A549 (cell line): Measurements from ENCODE around the gene IGF1R. TPM values are rescaled to one million over a fixed set of nuclear protein-coding genes. Genes with fewer than 3 reads are reported as not detected.

ENCODE experiments used
- ATAC-seq, 2 experiments: fragments of 200-7000 bp in 1 of 2; fragments of >200 bp in 1 of 2; cut with Nextera tagmentation in 1 of 2; cut with Tn5 transposase in 1 of 2; 3 replicates each; pipeline versions ENCODE4 v1.8.0 to v1.9.1; 2018 to 2020; ENCODE audit warnings: mild to moderate bottlenecking in 1 of 2, moderate library complexity in 1 of 2
- CTCF ChIA-PET: fragments of 300-600 bp; sonication (Branson Sonifier 250); formaldehyde crosslinking; extraction: SDS; loops from one replicate; lab custom pipeline; 2021; ENCODE audit warnings: antibody characterized with exemption, inconsistent platforms; lab: Yijun Ruan, JAX
- POLR2A ChIA-PET: fragments of 350-600 bp; formaldehyde crosslinking; extraction: SDS; loops from one replicate; lab custom pipeline; 2021; ENCODE audit warnings: antibody characterized with exemption, inconsistent platforms; lab: Yijun Ruan, JAX
- DNase-seq, 2 experiments: peaks; one replicate each; pipeline versions ENCODE4 v3.0.0 to v3.0.0-alpha.2; 2011 to 2016; ENCODE audit warnings: low read depth in 1 of 2, low spot score in 1 of 2
- FAIRE-seq: peaks from 2 replicates; lab custom pipeline; 2011; peaks lifted over from hg19 to GRCh38; lab: Jason Lieb, UNC
- H3K27ac ChIP-seq, 2 experiments: fragments of >200 bp; sonication (Bioruptor Twin); formaldehyde crosslinking; 3 replicates each; pipeline ENCODE4 v1.5.1; 2016 to 2017
- H3K4me1 ChIP-seq: fragments of >200 bp; sonication (Bioruptor Twin); formaldehyde crosslinking; 3 replicates; pipeline ENCODE4 v1.6.1; 2016
- H3K4me2 ChIP-seq: fragments of >200 bp; sonication (Bioruptor Twin); formaldehyde crosslinking; 3 replicates; pipeline ENCODE4 v1.6.1; 2016
- H3K4me3 ChIP-seq: fragments of >200 bp; sonication (Bioruptor Twin); formaldehyde crosslinking; 3 replicates; pipeline ENCODE4 v1.5.1; 2016
- H3K9me3 ChIP-seq: fragments of >200 bp; sonication (Bioruptor Twin); formaldehyde crosslinking; 3 replicates; pipeline ENCODE4 v1.6.1; 2016
- BHLHE40 ChIP-seq: IDR thresholded peaks from 2 replicates; pipeline ENCODE4 v1.6.1; 2012; ENCODE audit warnings: low read depth, low read length, inconsistent platforms
- CBX2 ChIP-seq: fragments of 200-600 bp; sonication (generic); IDR thresholded peaks from 2 replicates; pipeline ENCODE4 v1.6.1; 2016; ENCODE audit warnings: low read depth, mild to moderate bottlenecking, borderline replicate concordance
- CBX8 ChIP-seq: fragments of 200-600 bp; sonication (generic); IDR thresholded peaks from 2 replicates; pipeline ENCODE4 v1.6.1; 2016
- CEBPB ChIP-seq, 2 experiments: fragments of >200 bp in 1 of 2; sonication (Bioruptor Twin) in 1 of 2; formaldehyde crosslinking in 1 of 2; IDR thresholded peaks; 2 replicates each; pipeline ENCODE4 v1.6.1; 2012 to 2016
- CHD2 ChIP-seq: fragments of 150-350 bp; IDR thresholded peaks from 2 replicates; pipeline ENCODE4 v1.6.1; 2014; ENCODE audit warnings: low read length; ENCODE audit not compliant: partially characterized antibody
- EHMT2 ChIP-seq: fragments of 200-600 bp; sonication (generic); IDR thresholded peaks from 2 replicates; pipeline ENCODE4 v1.6.1; 2016; ENCODE audit warnings: antibody characterized with exemption, low read depth, mild to moderate bottlenecking, moderate library complexity
- GATA3 ChIP-seq: IDR thresholded peaks from 2 replicates; pipeline ENCODE4 v1.6.1; 2012; ENCODE audit warnings: borderline replicate concordance
- HDAC2 ChIP-seq: fragments of 200-600 bp; sonication (generic); IDR thresholded peaks from 2 replicates; pipeline ENCODE4 v1.6.1; 2016
- HOXB13 ChIP-seq: fragments of 250-450 bp; sonication (Bioruptor Pico); IDR thresholded peaks from 2 replicates; pipeline ENCODE4 v1.5.0; 2020; ENCODE audit warnings: low read depth, mild to moderate bottlenecking, moderate library complexity
- JUN ChIP-seq, 2 experiments: fragments of >200 bp; sonication (Bioruptor Twin); formaldehyde crosslinking; IDR thresholded peaks; 2 replicates in 1 of 2; 3 replicates in 1 of 2; pipeline ENCODE4 v1.6.1; 2016 to 2017
- MAFK ChIP-seq: fragments of 450-650 bp; IDR thresholded peaks from 2 replicates; pipeline ENCODE4 v1.6.1; 2014; ENCODE audit not compliant: partially characterized antibody
- MAZ ChIP-seq: fragments of 150-350 bp; IDR thresholded peaks from 2 replicates; pipeline ENCODE4 v1.6.1; 2014; ENCODE audit warnings: antibody characterized with exemption, low read depth, low read length, borderline replicate concordance
- MYC ChIP-seq: IDR thresholded peaks from 2 replicates; pipeline ENCODE4 v1.6.1; 2012; ENCODE audit warnings: mild to moderate bottlenecking, inconsistent platforms, low read length, improper control_type of control experiment, borderline replicate concordance
- NPAS2 ChIP-seq: fragments of 250-450 bp; sonication (Bioruptor Pico); IDR thresholded peaks from 2 replicates; pipeline ENCODE4 v1.8.0; 2022; ENCODE audit warnings: mild to moderate bottlenecking, moderate library complexity, borderline replicate concordance
- NR3C1 ChIP-seq: fragments of >200 bp; sonication (Bioruptor Twin); formaldehyde crosslinking; IDR thresholded peaks from 3 replicates; pipeline ENCODE4 v1.6.1; 2017
- PHF8 ChIP-seq: fragments of 200-600 bp; sonication (generic); IDR thresholded peaks from 2 replicates; pipeline ENCODE4 v1.6.1; 2016; ENCODE audit warnings: low read depth, mild to moderate bottlenecking, antibody characterized with exemption, moderate library complexity, borderline replicate concordance
- POLR2AphosphoS2 ChIP-seq: conservative IDR thresholded peaks from 2 replicates; pipeline ENCODE4 v1.6.1; 2012; ENCODE audit warnings: low read length, improper control_type of control experiment, inconsistent platforms
- RAD21 ChIP-seq, 2 experiments: fragments of >200 bp in 1 of 2; sonication (Bioruptor Twin) in 1 of 2; formaldehyde crosslinking in 1 of 2; IDR thresholded peaks in 1 of 2; conservative IDR thresholded peaks in 1 of 2; 2 replicates in 1 of 2; 3 replicates in 1 of 2; pipeline ENCODE4 v1.6.1; 2012 to 2018; ENCODE audit warnings: inconsistent platforms in 1 of 2
- SMC3 ChIP-seq: fragments of >200 bp; sonication (Bioruptor Twin); formaldehyde crosslinking; IDR thresholded peaks from 3 replicates; pipeline ENCODE4 v1.6.1; 2018; ENCODE audit warnings: inconsistent platforms
- TFCP2L1 ChIP-seq: fragments of 250-450 bp; sonication (Bioruptor Pico); IDR thresholded peaks from 2 replicates; pipeline ENCODE4 v1.5.0; 2021; ENCODE audit warnings: mild to moderate bottlenecking
- TP53 ChIP-seq: fragments of 250-450 bp; sonication (Bioruptor Pico); IDR thresholded peaks from 2 replicates; pipeline ENCODE4 v1.5.0; 2021; ENCODE audit warnings: mild to moderate bottlenecking, moderate library complexity
- ZNF302 ChIP-seq: fragments of 250-450 bp; sonication (Bioruptor Pico); IDR thresholded peaks from 2 replicates; pipeline ENCODE4 v1.9.0; 2021; ENCODE audit warnings: inconsistent platforms, mild to moderate bottlenecking, moderate library complexity
- ZSCAN20 ChIP-seq: fragments of 250-450 bp; sonication (Bioruptor Pico); IDR thresholded peaks from 2 replicates; pipeline ENCODE4 v1.8.0; 2022; ENCODE audit warnings: mild to moderate bottlenecking, moderate library complexity
- WGBS: methylation state at CpG from one replicate; pipeline ENCODE4 v1.1.6; 2017; ENCODE audit errors: missing lambda C conversion rate; 5-methylcytosine and 5-hydroxymethylcytosine counted together
- polyA plus RNA-seq, 4 experiments: library from polyadenylated mRNA; depleted of rRNA in 3 of 4; stranded (reverse); fragments of >200 nt; fragmentation: RNase III in 1 of 4; extraction: RNeasy Plus Mini Kit Qiagen cat#74134 plus additional on column Dnase treatment in 1 of 4; gene quantifications; 2 replicates in 3 of 4; 3 replicates in 1 of 4; pipeline ENCODE4 v1.2.3, GENCODE V29; 2011 to 2017
- TF ChIP-seq, protein P1 (sequence below): IDR thresholded peaks from 2 replicates; pipeline ENCODE4 v1.6.1; 2012
- TF ChIP-seq, protein P2 (sequence below): fragments of >200 bp; sonication (Bioruptor Twin); formaldehyde crosslinking; IDR thresholded peaks from 3 replicates; pipeline ENCODE4 v1.5.1; 2016
- TF ChIP-seq, protein P3 (sequence below): fragments of >200 bp; sonication (Bioruptor Twin); formaldehyde crosslinking; IDR thresholded peaks from 2 replicates; pipeline ENCODE4 v1.6.1; 2016
- TF ChIP-seq, protein P4 (sequence below): IDR thresholded peaks from 2 replicates; pipeline ENCODE4 v1.6.1; 2012; ENCODE audit warnings: low read depth, borderline replicate concordance

IGF1R gene
- polyA plus RNA-seq, 2 of the 4 experiments (the other 2 are of a cell fraction): 42.6 to 69.5 TPM

DNA sequence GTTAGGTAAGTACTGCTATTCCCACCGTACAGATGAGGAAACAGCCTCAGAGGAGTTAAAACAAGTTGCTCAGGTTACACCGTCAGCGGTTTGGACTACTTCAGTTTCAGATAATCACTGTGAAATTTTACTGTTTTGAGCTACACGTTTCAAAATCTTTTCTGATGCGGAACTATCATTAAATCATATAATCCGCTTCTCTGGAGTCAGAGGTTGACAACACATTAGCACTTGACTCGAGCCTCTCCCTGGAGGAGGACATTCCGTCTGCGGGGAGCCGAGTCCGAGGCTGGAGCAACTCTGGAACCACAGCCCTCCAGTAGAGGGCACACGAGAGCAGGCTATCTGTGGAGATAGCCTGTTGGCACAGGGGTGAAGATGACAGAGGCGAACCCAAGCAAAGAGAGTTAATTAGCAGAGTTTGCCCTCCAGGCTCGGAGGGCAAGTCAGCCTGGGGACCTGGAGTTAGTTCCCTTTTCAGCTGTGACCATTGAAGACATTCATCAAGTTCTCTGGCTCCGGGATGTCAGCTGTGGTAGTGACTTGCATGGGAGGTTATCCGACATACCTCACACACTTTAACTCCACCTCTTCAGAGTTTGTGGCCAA lies 131.2 kb downstream of the IGF1R start:
- peak; percentile 85 to 87 for DNase-seq
- Histone ChIP-seq H3K4me3 (no peak overlapping the region), H3K4me2 (peak overlapping the region; percentile 65), H3K27ac (peak overlapping the region; percentile 67 to 73), H3K4me1 (peaks cover 79% of the 10 kb centered on the region), H3K9me3 (no peaks in the 10 kb centered on the region)
- peak; percentile 95 for ATAC-seq
- CTCF ChIA-PET: interaction anchor here (0.6 to 8.5 kb wide), 67 partner anchors 12 to 434 kb away, joined by 3 to 172 read pairs (median 5); no protein-coding TSS in a partner anchor
- POLR2A ChIA-PET: no interaction called here
- 16% methylated on average over 16 of the region's 16 CpGs for WGBS
- FAIRE-seq: peak; percentile 68
- peak; percentile 95 to 97 for TF ChIP-seq RAD21 (conservative IDR thresholded peaks at IDR 0.05 in 1 of 2, IDR thresholded peaks at IDR 0.05 in 1 of 2)
- TF ChIP-seq NPAS2 (CRISPR knock-in tag): no peak
- peak in 1 of 2 experiments; percentile 48; a peak in 1 of 4 replicates for TF ChIP-seq CEBPB (IDR thresholded peaks at IDR 0.05)
- no peak for TF ChIP-seq CBX8
- TF ChIP-seq GATA3: 0 out of 2 replicates have a peak, but pooled peaks have one; percentile 5
- peak; percentile 97 for TF ChIP-seq SMC3
- peak in 1 of 2 experiments; percentile 29; a peak in 1 of 5 replicates for TF ChIP-seq JUN (IDR thresholded peaks at IDR 0.05)
- TF ChIP-seq CBX2: no peak
- no peak for TF ChIP-seq ZSCAN20 (CRISPR knock-in tag)
- TF ChIP-seq, protein P1, sequence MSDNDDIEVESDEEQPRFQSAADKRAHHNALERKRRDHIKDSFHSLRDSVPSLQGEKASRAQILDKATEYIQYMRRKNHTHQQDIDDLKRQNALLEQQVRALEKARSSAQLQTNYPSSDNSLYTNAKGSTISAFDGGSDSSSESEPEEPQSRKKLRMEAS: peak; percentile 59
- TF ChIP-seq, protein P2, sequence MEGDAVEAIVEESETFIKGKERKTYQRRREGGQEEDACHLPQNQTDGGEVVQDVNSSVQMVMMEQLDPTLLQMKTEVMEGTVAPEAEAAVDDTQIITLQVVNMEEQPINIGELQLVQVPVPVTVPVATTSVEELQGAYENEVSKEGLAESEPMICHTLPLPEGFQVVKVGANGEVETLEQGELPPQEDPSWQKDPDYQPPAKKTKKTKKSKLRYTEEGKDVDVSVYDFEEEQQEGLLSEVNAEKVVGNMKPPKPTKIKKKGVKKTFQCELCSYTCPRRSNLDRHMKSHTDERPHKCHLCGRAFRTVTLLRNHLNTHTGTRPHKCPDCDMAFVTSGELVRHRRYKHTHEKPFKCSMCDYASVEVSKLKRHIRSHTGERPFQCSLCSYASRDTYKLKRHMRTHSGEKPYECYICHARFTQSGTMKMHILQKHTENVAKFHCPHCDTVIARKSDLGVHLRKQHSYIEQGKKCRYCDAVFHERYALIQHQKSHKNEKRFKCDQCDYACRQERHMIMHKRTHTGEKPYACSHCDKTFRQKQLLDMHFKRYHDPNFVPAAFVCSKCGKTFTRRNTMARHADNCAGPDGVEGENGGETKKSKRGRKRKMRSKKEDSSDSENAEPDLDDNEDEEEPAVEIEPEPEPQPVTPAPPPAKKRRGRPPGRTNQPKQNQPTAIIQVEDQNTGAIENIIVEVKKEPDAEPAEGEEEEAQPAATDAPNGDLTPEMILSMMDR: peak; percentile 97
- TF ChIP-seq MAFK: peak; percentile 32

DNA sequence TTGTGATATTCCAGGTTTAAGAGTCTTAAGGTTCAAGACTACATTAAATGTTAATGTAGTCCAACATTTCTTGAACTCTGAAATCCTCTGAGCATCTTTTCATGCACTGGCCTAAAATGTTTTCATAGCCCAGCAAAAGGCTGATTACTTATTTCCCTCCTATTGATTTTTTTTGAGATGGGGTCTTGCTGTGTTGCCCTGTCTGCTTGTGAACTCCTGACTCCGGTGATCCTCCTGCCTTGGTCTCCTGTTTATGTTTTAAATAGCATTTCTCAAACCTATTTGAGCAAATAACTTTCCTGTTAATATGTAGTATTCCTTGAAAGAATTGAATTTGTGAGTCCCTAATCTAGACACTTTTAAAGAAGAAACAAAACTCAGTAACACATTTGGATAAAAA lies 133.5 kb downstream of the IGF1R start:
- Histone ChIP-seq H3K27ac (peak overlapping the region in 1 of 2 experiments; percentile 39; a peak in 1 of 6 replicates), H3K4me3 (no peak overlapping the region), H3K4me1 (peaks cover 85% of the 10 kb centered on the region), H3K4me2 (no peak overlapping the region), H3K9me3 (no peaks in the 10 kb centered on the region)
- FAIRE-seq: no peak
- 86% methylated on average over 1 of the region's 1 CpG for WGBS
- CTCF ChIA-PET: interaction anchor here (0.9 to 8.5 kb wide), 6 partner anchors 9 to 263 kb away, joined by 3 to 172 read pairs (median 15); no protein-coding TSS in a partner anchor
- DNase-seq: no peak
- no peak for ATAC-seq
- TF ChIP-seq MAZ (no peak), ZNF302 (no peak)
- POLR2A ChIA-PET: interaction anchor here (0.9 kb wide), 1 partner anchor 10 kb away, joined by 4 read pairs; no protein-coding TSS in a partner anchor

DNA sequence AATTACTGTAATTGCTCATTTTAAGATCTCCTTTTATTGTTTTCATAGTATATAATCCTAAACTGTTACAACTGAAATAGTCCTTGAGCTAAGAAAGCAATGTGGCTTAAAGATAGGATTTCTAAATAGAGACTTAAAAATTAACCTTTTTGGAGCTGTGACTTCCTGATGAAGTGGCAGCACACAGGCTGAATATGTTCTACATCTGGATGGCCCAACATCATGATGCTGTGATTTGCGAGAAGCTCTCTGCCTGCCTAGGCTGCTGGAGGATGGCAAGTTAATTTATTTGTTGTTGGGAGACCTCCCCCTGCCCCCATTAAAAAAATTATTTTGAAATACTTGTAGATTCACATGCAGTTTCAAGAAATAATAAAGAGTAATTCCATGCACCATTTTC lies 134.5 kb downstream of the IGF1R start:
- DNase-seq (no peak), FAIRE-seq (peak; percentile 36), ATAC-seq (no peak)
- POLR2A ChIA-PET: interaction anchor here (0.9 kb wide), 1 partner anchor 11 kb away, joined by 4 read pairs; no protein-coding TSS in a partner anchor
- peak overlapping the region; percentile 12 to 69; a peak in 5 of 6 replicates for H3K27ac ChIP-seq
- H3K9me3 ChIP-seq: no peaks in the 10 kb centered on the region
- peak overlapping the region; percentile 49 for H3K4me2 ChIP-seq
- H3K4me1 ChIP-seq: peaks cover 95% of the 10 kb centered on the region
- CTCF ChIA-PET: interaction anchor here (0.7 to 8.5 kb wide), 4 partner anchors 12 to 264 kb away, joined by 3 to 172 read pairs (median 42); no protein-coding TSS in a partner anchor
- no peak overlapping the region for H3K4me3 ChIP-seq
- 55% methylated on average over 1 of the region's 1 CpG for WGBS
- TF ChIP-seq BHLHE40 (no peak), POLR2AphosphoS2 (no peak), HOXB13 (no peak), EHMT2 (no peak), CHD2 (no peak), NR3C1 (no peak), TFCP2L1 (CRISPR knock-in tag) (no peak), PHF8 (no peak), RAD21 (conservative IDR thresholded peaks at IDR 0.05 in 1 of 2, IDR thresholded peaks at IDR 0.05 in 1 of 2) (no peak), TP53 (CRISPR knock-in tag) (no peak), MYC (no peak), CEBPB (IDR thresholded peaks at IDR 0.05) (no peak), HDAC2 (no peak)
- TF ChIP-seq, protein P3, sequence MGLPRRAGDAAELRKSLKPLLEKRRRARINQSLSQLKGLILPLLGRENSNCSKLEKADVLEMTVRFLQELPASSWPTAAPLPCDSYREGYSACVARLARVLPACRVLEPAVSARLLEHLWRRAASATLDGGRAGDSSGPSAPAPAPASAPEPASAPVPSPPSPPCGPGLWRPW: no peak
- TF ChIP-seq, protein P4, sequence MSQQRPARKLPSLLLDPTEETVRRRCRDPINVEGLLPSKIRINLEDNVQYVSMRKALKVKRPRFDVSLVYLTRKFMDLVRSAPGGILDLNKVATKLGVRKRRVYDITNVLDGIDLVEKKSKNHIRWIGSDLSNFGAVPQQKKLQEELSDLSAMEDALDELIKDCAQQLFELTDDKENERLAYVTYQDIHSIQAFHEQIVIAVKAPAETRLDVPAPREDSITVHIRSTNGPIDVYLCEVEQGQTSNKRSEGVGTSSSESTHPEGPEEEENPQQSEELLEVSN: no peak
- TF ChIP-seq, protein P2: no peak
